Tibial nerve (tissue), 3 donors: ENCODE measurements around the gene LIMD2.

ENCODE experiments used
- CTCF ChIP-seq, 5 experiments: fragments of 200-600 bp in 3 of 5; fragments of 450-650 bp in 2 of 5; sonication (generic) in 3 of 5; IDR thresholded peaks; one replicate each; pipeline ENCODE4 v1.5.1; 2016 to 2019; ENCODE audit warnings: antibody characterized with exemption in 5 of 5, mild to moderate bottlenecking in 3 of 5, moderate library complexity in 2 of 5
- POLR2A ChIP-seq, 2 donors: fragments of 450-650 bp; IDR thresholded peaks; one replicate each; pipeline ENCODE4 v1.6.1; 2017; ENCODE audit warnings: antibody characterized with exemption in 2 of 2, mild to moderate bottlenecking in 2 of 2, moderate library complexity in 2 of 2

GRCh38 chr17:63703029-63703428 lies 3.1 kb upstream of the LIMD2 start:
- TF ChIP-seq POLR2A (IDR thresholded peaks at IDR 0.05) = no peak
- TF ChIP-seq CTCF (IDR thresholded peaks at IDR 0.05) = no peak
